Dermis microvascular lymphatic vessel endothelial cell (primary cell): Measurements from ENCODE around the gene NRF1. TPM values are rescaled to one million over a fixed set of nuclear protein-coding genes. Genes with fewer than 3 reads are reported as not detected.

ENCODE experiments used
- DNase-seq, 2 donors: peaks; one replicate each; pipeline versions ENCODE4 v3.0.0 to v3.0.0-alpha.2; 2010; ENCODE audit warnings: low read depth in 2 of 2
- total RNA-seq: library from RNA; depleted of rRNA; stranded (reverse); fragments of >200 nt; gene quantifications from 2 replicates; pipeline ENCODE4 v1.2.1, GENCODE V29; 2014

The NRF1 gene
- total RNA-seq, 1 donor from 2014 or later, result 9.9 TPM

DNA sequence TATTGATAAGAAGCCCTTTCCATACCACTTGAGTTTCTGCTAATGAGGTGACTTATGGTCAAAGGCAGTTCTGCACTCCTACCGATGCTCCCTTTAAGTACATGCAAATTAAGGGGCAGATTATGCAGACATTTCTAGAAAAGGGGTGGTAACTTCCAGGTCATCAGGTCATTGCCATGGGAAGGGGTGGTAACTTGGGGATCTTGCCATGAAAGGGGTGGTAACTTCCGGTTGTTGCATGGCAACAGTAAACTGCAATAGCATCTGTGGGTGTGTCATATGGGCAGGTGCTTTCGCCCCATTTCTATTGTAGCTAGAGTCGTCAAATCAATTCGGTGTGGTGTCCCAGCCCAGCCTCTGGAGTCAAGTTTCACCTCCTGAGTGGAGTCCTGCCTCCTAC lies 190.4 kb downstream of the NRF1 start:
- no peak for DNase-seq

DNA sequence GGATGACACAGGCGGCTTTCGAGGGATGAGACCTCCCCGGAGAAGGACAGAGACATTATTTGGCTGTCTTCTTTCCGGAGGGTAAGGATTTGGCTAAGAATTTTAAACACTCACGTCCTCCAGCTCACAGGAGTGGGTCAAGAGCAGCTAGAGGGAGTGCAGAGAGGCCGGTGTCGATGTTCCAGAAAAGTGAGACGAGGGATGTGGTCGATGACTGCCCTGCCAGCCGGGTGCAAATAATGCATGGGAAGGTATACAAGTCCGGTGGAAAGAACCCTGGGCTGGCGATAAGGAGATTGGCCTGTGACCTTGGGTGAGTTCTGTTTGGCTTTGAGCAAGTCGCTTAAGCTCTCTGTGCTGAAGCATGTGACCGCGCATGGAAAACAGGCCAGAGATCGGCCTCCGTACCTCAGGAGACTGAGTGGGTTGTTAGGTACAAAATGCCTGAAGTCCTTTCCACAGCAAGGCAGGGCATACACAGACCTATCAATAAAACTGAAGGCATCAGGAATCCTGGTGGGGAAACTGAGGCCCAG lies 192.1 kb downstream of the NRF1 start:
- DNase-seq, result no peak

DNA sequence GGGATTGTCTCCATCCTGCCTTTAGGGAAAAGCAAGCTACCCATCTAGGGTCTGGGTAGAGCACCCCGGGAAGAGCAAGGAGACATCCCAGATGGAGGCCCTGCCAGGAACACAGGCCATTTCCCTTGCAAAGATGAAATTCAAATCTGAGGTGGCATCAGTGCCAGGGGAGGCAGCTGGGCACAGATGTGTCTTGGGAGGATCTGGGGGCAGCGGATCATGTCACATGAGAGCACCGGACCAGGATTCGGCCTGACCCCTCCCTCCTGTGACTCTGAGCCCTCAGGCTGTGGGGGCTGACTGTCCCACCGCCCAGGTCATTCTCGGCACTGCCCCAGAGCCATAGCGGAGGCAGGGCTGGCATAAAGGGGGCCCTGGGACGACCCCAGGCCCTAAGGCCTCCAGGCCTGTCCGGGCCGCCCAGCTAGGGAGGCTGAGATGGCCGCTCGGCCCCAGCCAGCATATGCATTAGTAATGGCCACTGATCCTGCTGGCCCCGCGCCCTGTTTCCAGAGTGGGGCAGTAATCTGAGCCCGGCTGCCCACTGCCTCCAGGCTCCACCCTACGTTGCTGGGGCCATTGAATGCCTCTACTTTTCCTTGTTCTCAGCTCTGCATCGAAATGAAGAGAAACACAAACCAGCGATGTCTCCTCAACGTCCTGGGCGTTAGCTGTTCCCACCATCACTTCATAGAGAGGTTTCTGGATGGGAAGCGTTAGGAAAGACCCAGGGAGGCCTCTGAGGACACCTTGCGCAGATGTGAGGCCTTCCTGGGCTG lies 192.8 kb downstream of the NRF1 start:
- no peak for DNase-seq

DNA sequence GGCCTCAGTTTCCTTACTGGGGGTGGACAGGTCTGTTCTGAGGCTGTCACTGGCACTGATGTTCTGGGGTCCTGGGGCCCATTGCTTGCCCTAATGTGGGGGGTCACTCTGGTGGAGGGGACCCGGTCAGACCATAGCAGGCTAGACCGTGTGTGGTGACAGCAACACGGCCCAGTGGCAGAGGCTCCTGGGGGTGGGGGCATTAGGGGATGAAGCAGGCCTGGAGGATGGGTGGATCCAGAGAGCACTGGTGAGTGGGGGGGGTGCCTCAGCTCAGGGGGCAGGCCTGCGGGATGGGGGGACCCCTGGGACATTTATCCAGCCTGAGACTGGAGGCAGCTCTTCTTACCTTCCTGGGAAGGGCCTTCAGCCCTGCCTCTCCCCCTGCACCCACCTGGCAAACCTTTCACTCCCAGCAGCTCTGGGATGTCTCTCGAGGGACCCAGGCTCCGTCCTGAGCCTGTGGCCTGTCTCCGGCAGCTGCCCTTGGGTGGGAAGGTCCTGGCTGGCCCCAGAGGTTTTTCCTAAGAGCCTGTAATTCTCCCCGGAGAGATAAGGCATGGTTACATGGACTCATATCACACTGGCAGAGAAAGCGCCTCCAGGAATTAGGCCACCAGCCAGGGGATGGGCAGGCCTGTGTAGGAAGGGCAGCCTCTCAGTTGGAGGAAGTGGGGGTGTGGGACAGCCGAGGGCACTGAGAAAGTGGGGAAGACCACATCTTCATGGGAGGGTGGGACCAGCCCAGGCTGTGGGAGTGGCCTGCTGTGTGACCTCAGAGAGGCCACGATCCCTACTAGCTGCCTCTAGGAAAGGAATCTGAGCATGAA lies 193.6 kb downstream of the NRF1 start:
- DNase-seq, result no peak

Other genes with a start within 250 kb of the NRF1 start
- 2.3 TPM in 2 replicates for gene STRIP2, start 177.3 kb upstream of the NRF1 start, total RNA-seq
- 0.13 and 0.51 TPM in 2 replicates for gene SMKR1, start 109.2 kb upstream of the NRF1 start, total RNA-seq